Fibroblast of skin of back (primary cell): ENCODE results near the gene TUBB4A.
"Not testable (repeated sequence)": the region's sequence is repeated elsewhere in the genome, so short reads cannot be mapped to it uniquely, and the experiment has no call there.

ENCODE experiments used
- DNase-seq: peaks from one replicate; pipeline ENCODE4 v3.0.0-alpha.2; 2013

The TUBB4A gene

DNA sequence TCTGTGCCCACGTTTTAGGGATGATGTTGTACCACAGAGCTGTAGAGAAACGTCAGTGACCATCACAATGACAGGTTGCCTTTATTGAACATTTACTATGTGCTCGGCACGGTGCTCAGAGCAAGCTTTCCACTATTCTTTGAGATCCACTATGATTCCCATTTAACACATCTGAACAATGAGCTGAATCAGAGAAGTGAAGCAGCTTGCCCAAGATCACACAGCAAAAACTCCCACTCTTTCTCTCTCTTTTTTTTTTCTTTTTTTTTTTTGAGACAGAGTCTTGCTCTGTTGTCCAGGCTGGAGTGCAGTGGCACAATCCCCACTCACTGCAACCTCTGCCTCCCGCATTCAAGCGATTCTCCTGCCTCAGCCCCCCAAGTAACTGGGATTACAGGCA is 20.6 kb upstream of the TUBB4A start:
- no peak for DNase-seq

DNA sequence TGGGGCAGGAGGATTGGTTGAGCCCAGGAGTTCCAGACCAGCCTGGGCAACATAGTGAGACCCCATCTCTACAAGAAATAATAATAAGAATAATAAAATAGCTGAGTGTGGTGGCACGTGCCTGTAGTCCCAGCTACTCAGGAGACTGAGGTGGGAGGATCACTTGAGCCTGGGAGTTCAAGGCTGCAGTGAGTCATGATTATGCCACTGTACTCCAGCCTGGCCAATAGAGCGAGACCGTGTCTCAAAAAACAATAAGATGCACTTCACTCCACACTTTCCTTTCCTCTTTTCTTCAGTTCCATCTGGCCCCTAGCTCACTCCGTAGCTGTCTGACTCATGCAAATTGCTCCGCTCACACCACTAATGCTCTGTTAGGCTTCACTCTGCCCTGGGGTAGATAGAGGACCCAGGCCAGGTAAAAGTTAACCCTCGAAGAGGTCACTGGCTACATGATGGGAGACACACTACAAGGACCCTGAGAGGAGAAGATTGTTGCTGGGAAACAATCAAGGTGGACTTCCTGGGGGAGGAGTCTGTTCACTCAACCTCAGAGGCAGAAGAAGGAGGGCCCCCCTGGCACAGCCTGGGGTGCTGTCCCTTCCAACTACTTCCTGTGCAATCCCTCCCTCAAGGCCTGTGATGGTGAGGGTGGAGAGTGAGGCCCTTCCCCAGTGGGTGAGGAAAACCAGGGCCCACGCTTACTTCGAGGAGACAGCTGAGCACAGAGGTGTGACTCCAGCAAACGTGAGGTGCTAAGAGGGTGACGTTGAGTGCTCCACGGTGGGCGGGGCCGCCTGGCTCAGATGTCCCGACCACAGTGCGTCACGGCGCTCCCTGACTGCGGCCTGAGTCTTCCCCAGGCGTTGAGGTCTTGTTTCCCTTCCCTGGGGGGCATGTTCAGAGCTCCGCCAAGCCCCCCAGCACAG is 19.9 kb upstream of the TUBB4A start:
- DNase-seq, result peak; percentile 32

DNA sequence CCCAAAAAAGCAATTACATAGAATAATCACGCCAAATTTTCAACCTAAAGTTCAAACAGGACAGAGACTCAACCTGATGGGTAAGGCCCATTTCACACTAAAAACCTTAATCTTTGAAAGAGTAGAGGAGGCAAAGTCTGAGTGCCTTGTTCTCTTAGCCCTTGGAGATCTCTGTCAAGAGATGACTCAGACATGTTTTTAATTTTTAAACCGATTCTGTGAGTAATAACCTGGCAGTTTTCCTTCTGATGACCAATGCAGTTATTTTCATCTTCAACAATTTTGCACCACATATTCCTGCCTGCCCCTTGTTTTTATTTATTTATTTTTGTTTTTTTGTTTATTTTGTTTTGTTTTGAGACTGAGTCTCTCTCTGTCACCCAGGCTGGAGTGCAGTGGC is 17.2 kb upstream of the TUBB4A start:
- DNase-seq, result peak; percentile 78

DNA sequence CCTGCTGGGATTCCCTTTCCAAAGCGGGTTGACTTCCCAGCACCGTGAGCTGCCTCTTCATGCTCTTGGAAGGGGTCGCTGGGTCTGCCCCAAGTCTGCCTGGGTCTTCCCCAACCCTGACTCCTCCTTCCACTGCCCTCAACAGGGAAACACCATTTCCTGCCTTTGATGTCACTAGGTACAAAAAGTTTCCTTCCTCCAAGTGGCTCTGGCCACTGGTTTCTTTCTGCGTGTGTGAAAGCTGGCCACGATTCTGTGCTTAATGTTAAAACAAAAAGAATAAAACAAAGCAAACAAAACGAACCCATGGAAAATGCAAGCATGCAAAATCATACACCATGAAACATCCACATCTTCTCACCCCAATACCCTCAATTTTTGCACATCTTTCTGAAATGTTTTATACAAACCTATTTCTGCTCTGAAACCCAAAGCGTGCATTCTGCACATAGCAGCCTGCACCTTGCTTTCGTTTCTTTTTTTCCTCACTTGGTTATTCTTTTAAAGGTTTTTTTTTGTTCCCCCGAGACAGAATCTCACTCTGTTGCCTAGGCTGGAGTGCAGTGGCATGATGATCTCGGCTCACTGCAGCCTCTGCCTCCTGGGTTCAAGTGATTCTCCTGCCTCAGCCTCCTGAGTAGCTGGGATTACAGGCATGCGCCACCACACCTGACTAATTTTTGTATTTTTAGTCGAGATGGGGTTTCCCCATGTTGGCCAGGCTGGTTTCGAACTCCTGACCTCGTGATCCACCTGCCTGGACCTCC is 16.2 kb upstream of the TUBB4A start:
- DNase-seq, result no peak

DNA sequence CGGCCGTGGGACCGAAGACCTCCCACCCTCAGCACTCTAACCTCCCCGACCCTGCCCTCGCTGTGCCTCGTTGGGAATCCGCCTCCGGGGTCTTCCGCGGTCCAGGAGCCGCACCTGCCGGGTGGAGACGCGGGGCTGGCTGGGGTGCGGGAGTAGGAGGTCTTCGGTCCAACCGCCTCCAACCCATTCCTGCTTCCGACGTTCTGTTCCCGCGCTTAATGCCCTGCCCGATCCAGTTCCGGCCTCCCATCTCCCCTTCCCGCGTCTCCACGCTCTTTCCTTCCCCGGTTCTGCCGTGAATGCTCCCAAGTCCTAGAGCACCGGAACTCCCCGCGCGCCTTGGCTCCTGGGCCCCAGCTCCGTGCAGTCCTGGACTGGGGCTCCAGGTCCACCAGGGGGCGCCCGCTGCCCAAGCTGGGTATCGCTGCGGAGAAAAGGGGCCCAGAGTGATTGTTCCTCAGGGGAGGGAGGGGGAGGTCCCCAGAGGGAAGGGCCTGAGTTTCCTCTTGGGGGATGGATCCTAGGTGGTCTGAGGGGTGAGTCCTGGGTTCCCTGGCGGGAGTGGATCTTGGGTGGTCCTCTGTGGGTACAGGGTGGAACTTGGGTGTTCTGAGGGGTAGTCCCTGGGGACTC is 14.7 kb upstream of the TUBB4A start:
- peak; percentile 80 for DNase-seq

DNA sequence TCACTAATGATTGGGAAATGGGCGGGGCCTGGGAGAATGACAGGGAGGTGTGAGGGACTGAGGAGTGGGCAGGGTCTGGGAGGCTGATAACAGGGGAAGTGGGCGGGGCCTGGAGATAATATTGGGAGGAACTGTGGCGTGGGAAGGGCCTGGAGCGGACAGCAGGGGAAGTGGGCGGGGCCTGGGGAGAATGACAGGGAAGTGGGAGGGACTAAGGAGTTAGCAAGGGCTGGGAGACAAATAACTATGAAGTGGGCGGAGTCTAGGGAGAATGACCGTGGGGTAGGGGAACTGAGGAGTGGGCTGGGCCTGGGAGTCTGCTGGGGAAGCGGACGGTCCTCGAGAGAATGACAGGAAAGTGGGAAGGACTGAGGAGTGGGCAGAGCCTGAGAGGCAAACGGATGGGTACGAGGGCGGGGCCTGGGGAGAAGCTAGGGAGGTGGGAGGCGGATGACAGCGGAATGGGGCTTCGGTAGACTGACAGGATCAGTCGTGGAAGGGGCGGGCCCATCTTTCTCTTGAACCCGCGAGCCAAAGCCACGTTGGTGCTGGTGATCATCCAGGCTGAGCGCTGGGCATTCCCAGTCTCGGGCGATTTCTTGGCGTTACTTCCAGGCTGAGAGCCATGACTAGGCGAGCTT is 14.0 kb upstream of the TUBB4A start:
- peak; percentile 87 for DNase-seq

DNA sequence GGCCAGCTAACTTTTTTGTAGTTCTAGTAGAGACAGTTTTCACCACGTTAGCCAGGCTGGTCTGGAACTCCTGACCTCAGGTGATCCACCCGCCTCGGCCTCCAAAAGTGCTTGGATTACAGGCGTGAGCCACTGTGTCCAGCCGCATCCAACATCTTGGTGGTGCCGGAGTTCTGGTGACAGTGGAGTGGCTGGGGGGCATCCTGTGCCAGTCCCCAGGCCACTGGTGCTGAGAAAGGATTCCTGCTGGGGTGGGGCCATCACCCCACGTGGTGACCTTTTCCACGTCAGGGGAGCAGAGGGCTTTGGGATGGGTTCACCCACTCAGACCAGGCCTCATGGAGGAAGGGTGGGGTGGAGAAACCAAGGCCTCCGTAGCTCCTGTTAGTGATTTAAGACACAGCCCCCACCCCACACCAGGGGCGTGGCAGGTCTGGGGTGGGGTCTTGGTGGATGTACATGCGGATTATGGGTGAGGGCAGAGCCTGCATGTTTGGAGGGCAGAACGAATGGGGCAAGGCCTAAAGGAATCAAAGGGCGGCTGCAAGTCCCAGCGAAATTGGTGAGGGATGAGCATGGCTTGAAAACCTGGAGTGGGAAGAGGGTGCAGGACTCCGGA is 12.9 kb upstream of the TUBB4A start:
- no peak for DNase-seq

DNA sequence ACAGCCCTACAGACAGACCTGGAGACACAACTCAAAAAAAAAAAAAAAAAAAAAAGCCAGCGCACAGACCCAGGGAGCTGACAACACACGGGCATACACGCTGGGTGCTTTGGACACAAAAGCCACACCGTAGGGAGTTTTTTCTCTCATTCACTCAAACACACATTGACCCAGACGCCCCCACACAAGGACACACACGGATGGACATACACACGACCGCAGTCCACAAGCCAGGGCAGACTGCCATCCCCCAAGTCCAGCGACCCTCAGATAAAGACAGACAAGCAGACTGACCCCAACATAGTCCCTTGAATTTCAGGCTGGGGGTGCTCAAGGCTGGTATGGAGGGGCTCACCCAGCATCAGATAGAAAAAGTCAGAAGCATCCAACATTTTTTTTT is 12.0 kb upstream of the TUBB4A start:
- no peak for DNase-seq

DNA sequence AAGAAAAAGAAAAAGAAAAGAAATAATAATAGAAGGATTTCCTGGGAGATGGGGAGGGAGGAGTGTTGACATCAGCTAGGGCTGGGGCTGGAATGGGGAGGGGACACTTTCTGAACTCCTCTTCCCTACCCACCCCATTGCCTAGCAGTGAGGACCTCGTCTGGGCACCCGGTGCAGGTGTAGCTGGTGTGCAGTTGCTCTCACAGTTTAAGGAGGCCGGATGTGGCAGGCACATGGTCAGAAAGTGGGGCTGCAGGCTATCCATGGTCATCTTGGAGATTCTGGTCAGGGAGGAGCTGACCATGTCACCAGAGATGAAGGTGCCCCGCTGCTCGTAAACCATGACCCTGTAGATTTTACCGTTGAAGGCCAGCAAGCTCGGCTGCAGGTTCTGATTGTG is 8.5 kb upstream of the TUBB4A start:
- DNase-seq, result no peak

DNA sequence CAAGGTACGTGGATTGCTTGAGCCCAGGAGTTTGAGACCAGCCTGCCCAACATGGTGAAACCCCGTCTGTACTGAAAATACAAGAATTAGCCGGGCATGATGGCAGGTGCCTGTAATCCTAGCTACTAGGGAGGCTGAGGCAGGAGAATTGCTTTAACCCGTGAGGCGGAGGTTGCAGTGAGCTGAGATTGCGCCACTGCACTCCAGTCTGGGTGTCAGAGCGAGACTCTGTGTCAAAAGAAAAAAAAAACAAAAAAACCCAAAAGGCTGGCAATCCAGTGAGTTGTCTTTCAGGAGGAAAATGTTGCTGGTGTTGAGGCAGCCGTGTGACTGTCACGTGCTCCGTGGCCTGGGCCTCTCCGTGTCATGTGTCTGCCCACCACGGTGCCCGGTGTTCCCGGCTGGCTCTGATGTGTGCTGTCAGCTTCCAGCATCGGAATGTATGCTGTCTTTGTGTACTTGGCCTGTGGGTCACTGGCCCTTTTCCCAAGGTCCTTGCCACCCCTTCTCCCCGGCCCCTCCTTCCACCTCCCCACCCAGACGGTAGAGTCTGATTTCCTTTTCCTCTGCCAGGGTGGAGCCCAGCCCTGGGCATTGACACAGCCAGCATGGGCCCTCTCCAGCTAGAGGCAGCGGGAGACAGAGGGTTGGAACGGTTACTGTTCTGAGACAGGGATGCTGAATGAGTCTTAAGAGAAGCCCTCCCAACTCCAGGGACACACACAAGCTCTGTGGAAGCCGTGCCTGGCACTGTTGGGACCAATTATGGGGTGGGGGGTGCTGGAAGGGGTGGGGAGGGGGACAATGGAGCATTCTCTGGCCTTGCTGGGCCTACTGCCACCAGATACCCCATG is 7.2 kb upstream of the TUBB4A start:
- no peak for DNase-seq

DNA sequence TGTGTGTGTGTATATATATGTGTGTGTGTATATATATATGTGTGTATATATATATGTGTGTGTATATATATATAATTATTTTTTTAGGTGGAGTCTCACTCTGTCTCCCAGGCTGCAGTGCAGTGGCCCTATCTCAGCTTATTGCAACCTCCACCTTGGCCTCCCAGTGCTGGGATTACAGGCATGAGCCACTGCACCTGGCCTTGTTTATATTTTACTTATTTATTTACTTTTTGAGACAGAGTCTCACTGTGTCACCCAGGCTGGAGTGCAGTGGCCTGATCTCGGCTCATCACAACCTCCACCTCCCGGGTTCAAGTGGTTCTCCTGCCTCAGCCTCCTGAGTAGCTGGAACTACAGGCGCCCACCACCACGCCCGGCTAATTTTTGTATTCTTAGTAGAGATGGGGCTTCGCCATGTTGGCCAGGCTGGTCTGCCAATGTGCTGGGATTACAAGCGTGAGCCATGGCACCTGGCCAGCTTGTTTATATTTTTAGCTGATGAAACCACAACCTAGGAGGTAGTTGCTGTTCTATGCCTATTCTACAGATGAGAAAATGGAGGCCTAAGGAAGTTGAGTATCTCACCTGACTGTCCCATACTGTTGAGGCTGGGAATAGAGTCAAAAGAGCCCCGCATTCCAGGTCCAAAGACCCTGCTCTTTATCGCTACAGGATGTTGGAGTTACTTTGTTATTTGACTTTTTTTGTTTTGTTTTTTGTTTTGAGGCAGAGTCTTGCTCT is 6.1 kb upstream of the TUBB4A start:
- not testable (repeated sequence) for DNase-seq

DNA sequence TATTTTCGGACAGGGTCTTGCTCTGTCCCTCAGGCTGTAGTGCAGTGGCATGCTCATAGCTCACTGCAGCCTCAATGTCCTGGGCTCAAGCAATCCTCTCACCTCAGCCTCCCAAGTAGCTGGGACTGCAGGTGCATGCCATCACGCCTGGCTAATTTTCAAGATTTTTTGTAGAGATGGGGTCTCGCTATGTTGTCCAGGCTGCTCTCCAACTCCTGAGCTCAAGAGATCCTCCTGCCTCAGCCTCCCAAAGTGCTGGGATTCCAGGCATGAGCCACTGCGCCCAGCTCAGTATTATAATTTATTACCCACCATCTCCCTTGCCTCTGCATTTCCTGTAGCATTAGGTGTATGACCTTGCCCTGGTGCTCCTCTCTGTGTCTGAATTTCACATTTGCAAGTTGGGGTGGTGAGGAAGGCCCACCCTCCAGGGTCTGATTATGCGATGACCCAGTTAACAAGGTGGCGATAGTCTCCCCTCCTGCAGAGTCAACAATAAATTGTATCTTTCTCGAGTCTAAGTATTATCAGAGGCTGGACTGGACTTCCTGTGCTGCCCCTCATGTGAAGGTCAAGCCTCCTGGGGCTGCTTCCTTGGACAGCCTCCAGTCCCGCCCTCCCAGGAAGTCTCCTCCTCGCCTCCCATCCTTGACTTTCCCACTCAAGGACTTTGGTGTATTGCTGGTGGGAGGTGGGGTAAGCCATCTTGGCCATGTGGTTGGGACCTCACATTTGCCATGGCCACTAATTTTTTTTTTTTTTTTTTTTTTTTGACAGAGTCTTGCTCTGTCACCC is 1.5 kb upstream of the TUBB4A start:
- DNase-seq, result no peak

DNA sequence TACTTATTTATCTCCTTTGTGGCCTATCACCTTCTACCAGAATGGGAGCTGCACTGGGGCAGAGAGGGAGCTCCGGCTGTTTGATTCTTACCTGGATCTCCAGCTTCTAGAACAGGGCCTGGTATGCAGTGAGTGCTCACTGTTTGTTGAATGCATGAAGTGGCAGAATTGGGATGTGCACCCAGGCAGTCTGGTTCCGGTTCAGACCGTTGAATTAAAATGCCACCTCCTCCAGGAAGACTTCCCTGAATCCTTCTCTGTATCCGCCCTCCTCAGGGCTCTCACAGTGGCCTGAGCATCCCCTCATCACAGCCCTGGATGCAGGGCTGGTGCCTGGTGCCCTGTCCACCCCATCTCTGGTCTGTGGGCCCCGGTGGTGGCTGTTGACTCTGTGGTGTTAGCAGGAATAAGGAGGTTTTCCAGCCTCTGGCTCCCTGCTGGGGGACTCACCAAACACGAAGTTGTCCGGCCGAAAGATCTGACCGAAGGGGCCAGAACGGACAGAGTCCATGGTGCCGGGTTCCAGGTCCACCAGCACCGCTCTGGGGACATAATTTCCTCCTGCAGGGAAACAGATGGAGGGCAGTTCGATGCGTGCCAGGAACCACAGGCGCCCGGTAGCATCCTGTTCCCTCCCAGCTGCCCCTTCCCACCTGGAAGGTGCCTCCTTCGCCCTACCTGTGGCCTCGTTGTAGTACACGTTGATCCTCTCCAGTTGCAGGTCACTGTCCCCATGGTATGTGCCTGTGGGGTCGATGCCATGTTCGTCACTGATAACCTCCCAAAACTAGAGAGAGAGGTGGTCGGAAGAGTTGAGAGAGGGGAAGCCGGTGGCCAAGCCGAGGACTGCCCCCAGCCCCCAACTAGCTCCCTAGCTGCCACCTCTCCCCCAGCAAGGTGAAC is 1.0 kb downstream of the TUBB4A start:
- no peak for DNase-seq

DNA sequence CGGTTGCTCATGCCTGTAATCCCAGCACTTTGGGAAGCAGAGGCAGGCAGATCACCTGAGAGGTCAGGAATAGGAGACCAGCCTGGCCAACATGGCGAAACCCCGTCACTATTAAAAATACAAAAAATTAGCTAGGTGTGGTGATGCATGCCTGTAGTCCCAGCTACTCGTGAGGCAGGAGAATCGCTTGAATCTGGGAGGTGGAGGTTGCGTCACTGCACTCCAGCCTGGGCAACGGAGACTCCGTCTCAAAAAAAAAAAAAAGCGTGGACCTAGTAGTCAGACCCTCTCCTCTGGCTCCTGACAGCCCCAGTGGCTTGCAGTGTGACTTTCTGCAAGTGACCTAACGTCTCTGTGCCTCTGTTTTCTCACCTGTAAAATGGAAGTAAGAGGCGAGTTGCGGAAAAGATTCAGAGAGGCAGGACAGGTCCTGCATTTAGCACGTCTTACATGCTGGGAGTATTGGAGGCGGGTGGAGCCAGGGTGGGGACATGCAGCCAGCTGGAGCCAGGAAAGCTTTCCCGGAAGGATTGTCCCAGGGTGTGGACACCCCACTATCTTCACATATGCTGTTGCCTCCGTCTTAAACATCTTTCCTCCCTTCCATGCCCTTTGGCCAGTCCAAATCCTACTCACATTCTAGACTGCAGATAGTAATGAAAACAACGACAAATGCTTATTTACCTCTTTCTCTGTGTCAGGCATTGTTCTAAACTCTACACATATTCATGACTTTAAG is 2.9 kb downstream of the TUBB4A start:
- no peak for DNase-seq

DNA sequence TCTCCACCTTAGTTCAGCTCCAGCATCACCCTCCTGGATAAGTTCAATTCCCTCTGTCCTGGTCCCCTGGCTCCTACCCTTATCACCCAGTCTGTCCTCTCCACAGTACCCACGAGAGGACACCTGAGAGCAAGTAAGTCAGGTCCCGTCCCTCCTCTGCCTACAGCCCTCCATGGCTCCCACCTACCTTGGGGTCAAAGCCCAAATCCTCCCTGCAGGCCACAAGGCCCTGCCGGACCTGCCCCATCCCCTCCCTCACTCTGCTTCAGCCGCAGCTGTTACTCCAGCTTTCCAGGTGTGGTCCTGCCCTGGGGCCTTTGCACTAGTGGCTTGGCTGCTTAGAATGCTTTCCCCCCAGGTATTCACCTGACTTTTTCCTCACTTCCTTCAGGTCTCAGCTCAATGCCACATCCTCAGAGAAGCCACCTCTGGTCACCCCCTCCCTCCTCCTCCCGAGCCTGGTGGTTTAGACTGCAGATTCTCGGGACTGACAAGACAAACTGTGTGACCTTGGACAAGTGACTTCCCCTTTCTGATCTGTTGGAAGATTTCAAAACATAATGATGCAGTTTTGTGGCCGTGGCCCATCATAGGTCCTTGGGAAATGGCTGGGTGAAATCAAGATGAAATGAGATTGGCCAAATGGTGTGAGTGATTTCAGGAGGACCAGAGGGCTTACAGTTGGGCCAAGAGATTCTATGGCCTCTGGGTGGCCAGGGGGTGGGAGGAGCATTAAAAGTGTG is 3.6 kb downstream of the TUBB4A start:
- DNase-seq, result no peak

DNA sequence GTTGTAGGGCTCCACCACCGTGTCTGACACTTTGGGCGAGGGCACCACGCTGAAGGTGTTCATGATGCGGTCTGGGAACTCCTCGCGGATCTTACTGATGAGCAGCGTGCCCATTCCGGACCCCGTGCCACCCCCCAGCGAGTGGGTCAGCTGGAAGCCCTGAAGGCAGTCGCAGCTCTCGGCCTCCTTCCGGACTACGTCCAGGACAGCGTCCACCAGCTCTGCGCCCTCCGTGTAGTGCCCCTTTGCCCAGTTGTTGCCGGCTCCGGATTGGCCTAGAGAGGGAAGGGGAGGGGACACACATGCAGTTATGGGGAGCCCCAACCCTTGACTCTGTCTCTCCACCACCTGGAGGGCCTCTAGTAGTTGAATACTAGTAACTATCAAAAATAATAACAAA is 6.2 kb downstream of the TUBB4A start:
- no peak for DNase-seq

DNA sequence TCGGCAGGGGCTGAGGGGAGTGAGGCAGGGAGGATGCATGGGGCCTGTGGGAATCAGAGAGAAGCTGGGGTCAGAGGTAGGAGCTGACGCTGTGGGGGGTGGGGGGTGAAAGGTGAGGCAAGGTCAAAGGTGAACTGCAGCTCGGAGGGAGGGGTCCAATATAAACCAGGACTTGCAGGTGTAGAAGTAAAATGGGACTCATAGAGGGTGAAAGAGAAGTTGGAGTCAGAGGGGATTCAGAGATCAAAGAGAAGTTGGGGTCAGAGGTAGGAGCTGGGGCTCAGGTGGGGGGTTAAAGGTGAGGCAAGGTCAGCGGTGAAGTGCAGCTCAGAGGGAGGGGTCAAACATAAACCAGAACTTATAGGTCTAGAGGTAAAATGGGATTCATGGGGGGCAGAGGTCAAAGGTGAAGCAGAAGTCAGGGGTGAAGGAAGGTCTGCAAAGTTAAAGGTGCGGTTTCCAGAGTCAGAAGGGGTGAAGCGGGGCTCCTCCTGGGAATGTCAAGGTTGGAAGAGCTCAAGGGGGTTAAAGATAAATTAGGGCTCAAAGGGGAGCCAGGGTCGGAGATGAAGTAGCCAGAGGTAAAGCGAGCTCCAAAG is 7.6 kb downstream of the TUBB4A start:
- DNase-seq, result no peak
